Spinal cord (tissue), 10 donors: ENCODE results near the gene FFAR3. TPM values are rescaled to one million over a fixed set of nuclear protein-coding genes. Genes with fewer than 3 reads are reported as not detected.
"Not testable (repeated sequence)": the region's sequence is repeated elsewhere in the genome, so short reads cannot be mapped to it uniquely, and the experiment has no call there.

Experiments used
- DNase-seq, 6 donors: peaks; one replicate each; pipeline versions ENCODE4 v3.0.0 to v3.0.0-alpha.2; 2013 to 2015; ENCODE audit warnings: low spot score in 6 of 6, low read depth in 4 of 6
- H3K27ac ChIP-seq: one replicate; pipeline ENCODE4 v1.5.1; 2013; ENCODE audit warnings: low read depth, low read length, control low read depth
- H3K27me3 ChIP-seq: one replicate; pipeline ENCODE4 v1.6.1; 2013; ENCODE audit warnings: low read length; ENCODE audit not compliant: control insufficient read depth, insufficient read depth
- H3K36me3 ChIP-seq: one replicate; pipeline ENCODE4 v1.6.1; 2013; ENCODE audit warnings: low read length; ENCODE audit not compliant: control insufficient read depth, insufficient read depth
- H3K4me1 ChIP-seq: one replicate; pipeline ENCODE4 v1.6.1; 2013; ENCODE audit warnings: low read length; ENCODE audit not compliant: control insufficient read depth, insufficient read depth
- H3K4me3 ChIP-seq: one replicate; pipeline ENCODE4 v1.5.1; 2013; ENCODE audit warnings: low read depth, low read length, control low read depth
- H3K9me3 ChIP-seq: one replicate; pipeline ENCODE4 v1.6.1; 2013; ENCODE audit warnings: low read length; ENCODE audit not compliant: control insufficient read depth, insufficient read depth
- WGBS: methylation state at CpG from one replicate; pipeline ENCODE4 v1.1.5; 2013; ENCODE audit warnings: missing lambda C conversion rate; ENCODE audit not compliant: insufficient coverage; 5-methylcytosine and 5-hydroxymethylcytosine counted together
- polyA plus RNA-seq, 2 donors: library from polyadenylated mRNA; unstranded; fragments of 120-200 nt; gene quantifications; one replicate each; pipeline ENCODE4 v1.2.1, GENCODE V29; 2013; ENCODE audit not compliant: insufficient read length in 2 of 2
- total RNA-seq, 2 donors: library from RNA; depleted of rRNA in 1 of 2; stranded (reverse); fragments of 120-200 nt in 1 of 2; fragments of >200 nt in 1 of 2; gene quantifications; one replicate each; pipeline versions ENCODE4 v1.2.3 to v1.2.4, GENCODE V29; 2013 to 2014
- donor health status: healthy.

FFAR3 gene
- total and polyA plus RNA-seq, 4 donors, result 0.10 to 0.11 TPM; not detected in 2

DNA sequence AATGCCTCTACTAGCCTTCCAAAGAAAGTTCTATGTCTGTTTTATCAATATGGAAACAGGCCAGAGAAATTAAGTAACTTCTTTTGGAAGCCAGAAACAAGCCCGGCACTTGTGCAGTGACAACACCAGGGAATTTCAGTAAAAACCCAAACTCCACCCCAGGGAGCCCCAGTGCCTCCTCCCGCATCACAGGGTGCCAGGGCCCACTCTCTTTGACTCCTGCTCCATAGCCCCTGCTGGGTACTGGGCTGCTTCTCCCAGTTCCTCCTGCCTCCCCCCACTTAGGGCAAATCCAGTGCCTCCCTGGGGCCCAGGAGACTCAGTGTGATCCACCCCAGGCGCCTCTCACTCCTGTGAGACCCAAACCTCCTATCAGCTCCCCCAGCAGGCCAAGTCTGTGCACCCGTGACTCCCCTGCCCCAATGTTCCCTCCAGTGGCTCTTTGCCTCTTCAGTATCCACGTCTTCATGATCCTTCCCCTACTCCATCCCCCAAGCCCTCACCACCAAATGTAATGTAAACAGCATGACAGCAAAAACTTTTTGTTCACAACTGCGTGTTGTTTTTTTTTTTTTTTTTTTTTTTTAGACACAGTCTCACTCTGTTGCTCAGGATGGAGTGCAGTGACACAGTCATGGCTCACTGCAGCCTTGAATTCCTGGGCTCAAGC is 2.3 kb upstream of the FFAR3 start:
- DNase-seq, result peak in 1 of 6 donors; percentile 0
- H3K36me3 ChIP-seq, result no peaks in the 10 kb centered on the region
- H3K27ac ChIP-seq, result no peak overlapping the region
- H3K4me1 ChIP-seq, result no peaks in the 10 kb centered on the region
- H3K27me3 ChIP-seq, result no peaks in the 10 kb centered on the region
- no peak overlapping the region for H3K4me3 ChIP-seq
- no peaks in the 10 kb centered on the region for H3K9me3 ChIP-seq
- 67% methylated on average over 6 of the region's 6 CpGs for WGBS

GRCh38 chr19:35358834-35359233 is 574 bp downstream of the FFAR3 start:
- H3K36me3 ChIP-seq, H3K4me3 ChIP-seq, H3K27ac ChIP-seq, H3K4me1 ChIP-seq, DNase-seq, H3K9me3 ChIP-seq, H3K27me3 ChIP-seq: not testable (repeated sequence)
- no CpG with 5 or more reads among the region's 16 CpGs for WGBS

DNA sequence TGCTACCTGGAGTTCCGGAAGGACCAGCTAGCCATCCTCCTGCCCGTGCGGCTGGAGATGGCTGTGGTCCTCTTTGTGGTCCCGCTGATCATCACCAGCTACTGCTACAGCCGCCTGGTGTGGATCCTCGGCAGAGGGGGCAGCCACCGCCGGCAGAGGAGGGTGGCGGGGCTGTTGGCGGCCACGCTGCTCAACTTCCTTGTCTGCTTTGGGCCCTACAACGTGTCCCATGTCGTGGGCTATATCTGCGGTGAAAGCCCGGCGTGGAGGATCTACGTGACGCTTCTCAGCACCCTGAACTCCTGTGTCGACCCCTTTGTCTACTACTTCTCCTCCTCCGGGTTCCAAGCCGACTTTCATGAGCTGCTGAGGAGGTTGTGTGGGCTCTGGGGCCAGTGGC is 1.1 kb downstream of the FFAR3 start:
- H3K36me3 ChIP-seq, H3K4me1 ChIP-seq, H3K4me3 ChIP-seq, H3K9me3 ChIP-seq, DNase-seq, H3K27me3 ChIP-seq, H3K27ac ChIP-seq: not testable (repeated sequence)
- WGBS, result 88% methylated on average over 9 of the region's 21 CpGs

DNA sequence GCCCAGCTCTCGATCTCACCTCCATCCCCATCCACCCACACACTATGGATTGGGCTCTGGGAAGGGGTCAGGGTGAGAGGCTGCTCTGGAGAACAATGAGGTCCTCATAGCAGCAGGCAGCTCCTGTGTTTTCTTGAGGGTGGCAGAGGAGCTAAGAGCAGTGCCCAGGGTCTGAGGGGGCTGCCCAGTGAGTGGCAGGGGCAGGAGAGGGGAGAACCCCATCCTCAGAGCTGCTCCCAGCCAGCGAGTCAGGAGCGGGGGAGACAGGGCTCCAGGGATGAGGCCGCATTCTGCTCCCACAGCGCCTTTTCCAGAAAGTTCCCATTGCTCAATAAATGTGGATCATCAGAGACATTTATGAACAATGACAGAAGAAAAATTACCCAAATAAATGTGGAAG is 1.8 kb downstream of the FFAR3 start:
- H3K9me3 ChIP-seq, DNase-seq, H3K4me3 ChIP-seq, H3K27ac ChIP-seq, H3K27me3 ChIP-seq, H3K4me1 ChIP-seq, H3K36me3 ChIP-seq: not testable (repeated sequence)
- no CpG with 5 or more reads among the region's 5 CpGs for WGBS

DNA sequence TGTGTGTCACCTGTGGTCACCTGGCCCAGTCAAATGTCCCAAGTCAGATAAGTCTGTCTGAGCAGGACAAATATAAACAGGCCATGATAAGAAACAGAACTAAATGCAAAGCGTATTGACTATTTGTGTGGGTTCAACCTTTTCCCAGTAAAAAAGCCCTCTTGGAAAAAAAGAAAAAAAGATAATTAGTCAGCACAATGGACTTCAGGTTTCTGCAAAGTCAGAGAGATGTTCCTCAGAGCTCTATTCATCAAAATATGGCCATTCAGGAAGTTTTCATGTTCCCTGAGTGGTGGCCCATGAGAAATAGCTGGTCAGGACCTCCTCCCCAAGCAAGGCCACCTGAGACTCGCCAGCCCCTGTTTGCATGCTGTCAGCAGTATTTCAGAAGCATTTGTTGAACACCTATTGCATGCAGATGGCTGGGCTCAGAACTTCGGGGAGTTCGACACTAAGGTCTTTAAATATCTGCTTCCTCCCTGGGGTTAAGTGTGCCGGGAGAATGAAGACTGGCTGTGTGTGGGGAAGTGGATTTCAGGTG is 2.7 kb downstream of the FFAR3 start:
- Histone ChIP-seq H3K4me1 (peaks cover 9% of the 10 kb centered on the region), H3K27ac (no peak overlapping the region), H3K4me3 (no peak overlapping the region), H3K36me3 (no peaks in the 10 kb centered on the region), H3K9me3 (no peaks in the 10 kb centered on the region), H3K27me3 (no peaks in the 10 kb centered on the region)
- 93% methylated on average over 3 of the region's 5 CpGs for WGBS
- DNase-seq, result no peak

DNA sequence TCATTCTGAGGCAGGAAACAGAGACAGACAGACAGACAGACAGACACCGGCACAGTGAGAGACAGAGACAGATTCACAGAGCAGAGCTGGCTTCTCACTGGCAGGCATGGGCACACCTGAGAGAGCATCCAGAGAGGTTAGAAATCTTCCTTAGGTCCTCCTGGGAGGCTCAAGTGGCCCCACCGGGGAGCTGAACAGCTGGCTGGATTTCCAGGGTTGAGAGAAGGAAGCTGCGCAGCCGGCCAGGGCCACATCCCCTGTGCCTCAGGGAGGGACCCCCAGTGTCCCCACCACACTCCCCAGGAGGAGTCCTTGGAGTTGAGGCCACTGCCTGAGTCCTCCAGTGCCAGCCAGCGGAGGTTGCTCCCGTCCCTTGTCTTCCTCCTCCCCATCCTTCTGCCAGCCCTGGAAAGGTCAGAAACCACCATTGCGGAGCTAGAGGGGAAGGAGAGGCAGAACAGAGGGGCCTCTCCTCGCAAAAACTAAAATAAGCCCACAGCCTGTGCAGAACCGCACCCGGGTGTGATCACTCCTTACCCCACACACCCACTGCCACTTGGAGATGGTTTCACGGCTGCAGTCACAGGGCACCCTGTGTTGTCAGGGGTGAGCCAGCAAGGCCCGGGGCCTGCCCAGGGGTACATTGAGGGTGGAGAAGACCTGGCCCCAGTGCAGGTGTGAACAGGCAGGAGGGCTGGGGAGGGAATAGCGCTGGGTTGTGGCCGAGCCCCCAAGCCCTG is 4.2 kb downstream of the FFAR3 start:
- H3K27ac ChIP-seq, result no peak overlapping the region
- WGBS, result 93% methylated on average over 3 of the region's 14 CpGs
- H3K4me1 ChIP-seq, result peaks cover 9% of the 10 kb centered on the region
- H3K4me3 ChIP-seq, result no peak overlapping the region
- no peaks in the 10 kb centered on the region for H3K36me3 ChIP-seq
- no peaks in the 10 kb centered on the region for H3K27me3 ChIP-seq
- DNase-seq, result no peak
- no peaks in the 10 kb centered on the region for H3K9me3 ChIP-seq

GRCh38 chr19:35363001-35363590 is 4.8 kb downstream of the FFAR3 start:
- Histone ChIP-seq H3K4me1 (peaks cover 9% of the 10 kb centered on the region), H3K36me3 (no peaks in the 10 kb centered on the region), H3K27me3 (no peaks in the 10 kb centered on the region), H3K4me3 (no peak overlapping the region), H3K9me3 (no peaks in the 10 kb centered on the region), H3K27ac (no peak overlapping the region)
- no peak for DNase-seq
- 60% methylated on average over 3 of the region's 11 CpGs for WGBS

GRCh38 chr19:35363711-35364425 is 5.6 kb downstream of the FFAR3 start:
- no peak overlapping the region for H3K4me3 ChIP-seq
- DNase-seq, result no peak
- H3K27me3 ChIP-seq, result no peaks in the 10 kb centered on the region
- 83% methylated on average over 8 of the region's 19 CpGs for WGBS
- H3K36me3 ChIP-seq, result no peaks in the 10 kb centered on the region
- H3K27ac ChIP-seq, result no peak overlapping the region
- H3K9me3 ChIP-seq, result no peaks in the 10 kb centered on the region
- H3K4me1 ChIP-seq, result peaks cover 9% of the 10 kb centered on the region

GRCh38 chr19:35365303-35365702 is 7.0 kb downstream of the FFAR3 start:
- DNase-seq, result no peak
- no peaks in the 10 kb centered on the region for H3K27me3 ChIP-seq
- no peaks in the 10 kb centered on the region for H3K36me3 ChIP-seq
- H3K4me1 ChIP-seq, result peaks cover 9% of the 10 kb centered on the region
- H3K27ac ChIP-seq, result no peak overlapping the region
- H3K9me3 ChIP-seq, result peaks cover 7% of the 10 kb centered on the region
- 100% methylated on average over 2 of the region's 4 CpGs for WGBS
- no peak overlapping the region for H3K4me3 ChIP-seq
